ENCODE measurements around the gene AP1S2. TPM values are rescaled to one million over a fixed set of nuclear protein-coding genes. Genes with fewer than 3 reads are reported as not detected.
"Not testable (repeated sequence)": the region's sequence is repeated elsewhere in the genome, so short reads cannot be mapped to it uniquely, and the experiment has no call there.

AP1S2 gene
- total RNA-seq, result 57.3 and 63.6 TPM in 2 replicates

GRCh38 chrX:15854712-15855567, at the start of gene AP1S2:
AP1S2 (minus strand) TSS chrX:15854813; CDS start chrX:15852524, 2,289 bp downstream.
- peak; percentile 95 to 97 for DNase-seq (ENCODE audit: low read depth in 2 of 2)

GRCh38 chrX:15903186-15903681, 48.6 kb upstream of the AP1S2 start:
- DNase-seq (ENCODE audit: low read depth in 2 of 2), result no peak

- no peak for DNase-seq (ENCODE audit: low read depth in 2 of 2)
Measured at GRCh38 chrX:15895334-15895733, 40.7 kb upstream of the AP1S2 start.

- no peak for DNase-seq (ENCODE audit: low read depth in 2 of 2)
Measured at GRCh38 chrX:15894724-15895123, 40.1 kb upstream of the AP1S2 start.

GRCh38 chrX:15890463-15890862, 35.9 kb upstream of the AP1S2 start:
- DNase-seq (ENCODE audit: low read depth in 2 of 2), result no peak

- DNase-seq (ENCODE audit: low read depth in 2 of 2), result no peak
Measured at GRCh38 chrX:15888062-15888461, 33.4 kb upstream of the AP1S2 start.

GRCh38 chrX:15883540-15883863, 28.9 kb upstream of the AP1S2 start:
- DNase-seq (ENCODE audit: low read depth in 2 of 2), result no peak

- peak; percentile 14 to 69 for DNase-seq (ENCODE audit: low read depth in 2 of 2)
Measured at GRCh38 chrX:15882704-15883539, 28.3 kb upstream of the AP1S2 start.

GRCh38 chrX:15881381-15881897, 26.8 kb upstream of the AP1S2 start:
- no peak for DNase-seq (ENCODE audit: low read depth in 2 of 2)

- not testable (repeated sequence) for DNase-seq (ENCODE audit: low read depth in 2 of 2)
Measured at GRCh38 chrX:15877914-15878313, 23.3 kb upstream of the AP1S2 start.

GRCh38 chrX:15877380-15877779, 22.8 kb upstream of the AP1S2 start:
- no peak for DNase-seq (ENCODE audit: low read depth in 2 of 2)

- DNase-seq (ENCODE audit: low read depth in 2 of 2), result no peak
Measured at GRCh38 chrX:15874672-15875071, 20.1 kb upstream of the AP1S2 start.

GRCh38 chrX:15873566-15873965, 19.0 kb upstream of the AP1S2 start:
- no peak for DNase-seq (ENCODE audit: low read depth in 2 of 2)

GRCh38 chrX:15870310-15870709, 15.7 kb upstream of the AP1S2 start:
- no peak for DNase-seq (ENCODE audit: low read depth in 2 of 2)

- DNase-seq (ENCODE audit: low read depth in 2 of 2), result no peak
Measured at GRCh38 chrX:15869695-15870094, 15.1 kb upstream of the AP1S2 start.

- no peak for DNase-seq (ENCODE audit: low read depth in 2 of 2)
Measured at GRCh38 chrX:15866147-15866546, 11.5 kb upstream of the AP1S2 start.

GRCh38 chrX:15864629-15865028, 10.0 kb upstream of the AP1S2 start:
- DNase-seq (ENCODE audit: low read depth in 2 of 2), result no peak

- no peak for DNase-seq (ENCODE audit: low read depth in 2 of 2)
Measured at GRCh38 chrX:15864023-15864422, 9.4 kb upstream of the AP1S2 start.

GRCh38 chrX:15860921-15861320, 6.3 kb upstream of the AP1S2 start:
- DNase-seq (ENCODE audit: low read depth in 2 of 2), result no peak

- no peak for DNase-seq (ENCODE audit: low read depth in 2 of 2)
Measured at GRCh38 chrX:15858051-15858450, 3.4 kb upstream of the AP1S2 start.

GRCh38 chrX:15856636-15857035, 2.0 kb upstream of the AP1S2 start:
- no peak for DNase-seq (ENCODE audit: low read depth in 2 of 2)

GRCh38 chrX:15856222-15856587, 1.6 kb upstream of the AP1S2 start:
- no peak for DNase-seq (ENCODE audit: low read depth in 2 of 2)

Data from lung microvascular endothelial cell (primary cell).